Measurements from ENCODE around the gene YWHAH. TPM values are rescaled to one million over a fixed set of nuclear protein-coding genes. Genes with fewer than 3 reads are reported as not detected.

Gene YWHAH
- total and polyA plus RNA-seq, 8 donors: 20.5 to 284 (median 88.5) TPM

- intact Hi-C loops (cut with DNase I; ENCODE audit: low total_unique reads): no loop called here
- Histone ChIP-seq H3K9me3 (no peaks in the 10 kb centered on the region), H3K27ac (peak overlapping the region; percentile 72 to 100 (median 96)), H3K36me3 (peaks cover 8 to 36% (median 26%) of the 10 kb centered on the region in 4 donors), H3K4me3 (peak overlapping the region; percentile 76 to 99 (median 87)), H3K4me1 (peaks cover 22 to 63% (median 43%) of the 10 kb centered on the region in 4 donors), H3K27me3 (no peaks in the 10 kb centered on the region)
- TF ChIP-seq POLR2AphosphoS5 (IDR thresholded peaks at IDR 0.05): no peak
- TF ChIP-seq EP300 (IDR thresholded peaks at IDR 0.05): no peak
- TF ChIP-seq CTCF (IDR thresholded peaks at IDR 0.05): no peak
- TF ChIP-seq POLR2A (IDR thresholded peaks at IDR 0.05): no peak
- DNase-seq: peak in 1 of 2 donors; percentile 51
- 14 to 33% (median 25%) methylated on average over 8 of the region's 8 CpGs for WGBS, 5 donors
Measured at GRCh38 chr22:31945971-31946680, 1.8 kb downstream of the YWHAH start.

- peak overlapping the region in 4 of 5 donors; percentile 43 to 100 (median 98) for H3K27ac ChIP-seq
- 3 to 18% (median 8%) methylated on average over 2 of the region's 2 CpGs for WGBS, 5 donors
- H3K36me3 ChIP-seq: peaks cover 8 to 36% (median 26%) of the 10 kb centered on the region in 4 donors
- H3K27me3 ChIP-seq: no peaks in the 10 kb centered on the region
- intact Hi-C loops (cut with DNase I; ENCODE audit: low total_unique reads): no loop called here
- H3K4me1 ChIP-seq: peaks cover 34 to 75% (median 55%) of the 10 kb centered on the region in 4 donors
- H3K4me3 ChIP-seq: peak overlapping the region in 1 of 4 donors; percentile 76
- TF ChIP-seq CTCF (IDR thresholded peaks at IDR 0.05) (peak in 5 of 7 experiments; percentile 27 to 69 (median 39)), POLR2AphosphoS5 (IDR thresholded peaks at IDR 0.05) (no peak)
- H3K9me3 ChIP-seq: no peaks in the 10 kb centered on the region
- peak in 1 of 2 donors; percentile 80 for DNase-seq
Measured at GRCh38 chr22:31947296-31947695, 3.0 kb downstream of the YWHAH start.

- no peak for TF ChIP-seq POLR2AphosphoS5 (IDR thresholded peaks at IDR 0.05)
- TF ChIP-seq POLR2A (IDR thresholded peaks at IDR 0.05): no peak
- no peak for TF ChIP-seq EP300 (IDR thresholded peaks at IDR 0.05)
- TF ChIP-seq CTCF (IDR thresholded peaks at IDR 0.05): no peak
Measured at GRCh38 chr22:31948002-31948401, 3.7 kb downstream of the YWHAH start.

GRCh38 chr22:31950226-31950625 is 5.9 kb downstream of the YWHAH start:
- H3K4me1 ChIP-seq: peaks cover 54 to 94% (median 71%) of the 10 kb centered on the region in 4 donors

More at GRCh38 chr22:31948002-31948401, 3.7 kb downstream of the YWHAH start:
- WGBS, 5 donors: 25 to 49% (median 39%) methylated on average over 8 of the region's 8 CpGs
- DNase-seq: no peak
- H3K4me1 ChIP-seq: peaks cover 41 to 81% (median 62%) of the 10 kb centered on the region in 4 donors
- H3K36me3 ChIP-seq: peaks cover 8 to 36% (median 26%) of the 10 kb centered on the region in 4 donors
- no peaks in the 10 kb centered on the region for H3K9me3 ChIP-seq
- H3K27ac ChIP-seq: peak overlapping the region in 3 of 5 donors; percentile 19 to 96 (median 40)
- no peak overlapping the region for H3K4me3 ChIP-seq
- intact Hi-C loops (cut with DNase I; ENCODE audit: low total_unique reads): no loop called here
- no peaks in the 10 kb centered on the region for H3K27me3 ChIP-seq

More at GRCh38 chr22:31950226-31950625, 5.9 kb downstream of the YWHAH start:
- TF ChIP-seq POLR2AphosphoS5 (IDR thresholded peaks at IDR 0.05) (no peak), POLR2A (IDR thresholded peaks at IDR 0.05) (no peak), EP300 (IDR thresholded peaks at IDR 0.05) (no peak), CTCF (IDR thresholded peaks at IDR 0.05) (no peak)
- Histone ChIP-seq H3K4me3 (no peak overlapping the region), H3K27ac (peak overlapping the region in 4 of 5 donors; percentile 9 to 84 (median 66)), H3K36me3 (peaks cover 8 to 39% (median 27%) of the 10 kb centered on the region in 4 donors), H3K27me3 (no peaks in the 10 kb centered on the region), H3K9me3 (no peaks in the 10 kb centered on the region)
- DNase-seq: no peak
- intact Hi-C loops (cut with DNase I; ENCODE audit: low total_unique reads): no loop called here
- 53 to 83% (median 77%) methylated on average over 4 of the region's 4 CpGs for WGBS, 5 donors

Measured in stomach (tissue), 9 donors.